ENCODE measurements around the gene RNF141.

Gene RNF141

GRCh38 chr11:10495464-10495786, 45.6 kb downstream of the RNF141 start:
- DNase-seq: no peak

- no peak for DNase-seq
Measured at GRCh38 chr11:10494636-10495463, 46.1 kb downstream of the RNF141 start.

GRCh38 chr11:10493041-10493663, 47.8 kb downstream of the RNF141 start:
- no peak for DNase-seq

GRCh38 chr11:10492084-10492483, 48.9 kb downstream of the RNF141 start:
- no peak for DNase-seq

GRCh38 chr11:10490398-10491241, 50.4 kb downstream of the RNF141 start:
- peak; percentile 80 for DNase-seq

- no peak for DNase-seq
Measured at GRCh38 chr11:10490032-10490397, 51.0 kb downstream of the RNF141 start.

GRCh38 chr11:10488934-10489691, 51.9 kb downstream of the RNF141 start:
- no peak for DNase-seq

GRCh38 chr11:10488121-10488933, 52.7 kb downstream of the RNF141 start:
- DNase-seq: no peak

- no peak for DNase-seq
Measured at GRCh38 chr11:10487002-10487647, 53.9 kb downstream of the RNF141 start.

- DNase-seq: no peak
Measured at GRCh38 chr11:10486161-10486840, 54.7 kb downstream of the RNF141 start.

GRCh38 chr11:10485646-10486045, 55.3 kb downstream of the RNF141 start:
- no peak for DNase-seq

- no peak for DNase-seq
Measured at GRCh38 chr11:10484461-10485180, 56.4 kb downstream of the RNF141 start.

GRCh38 chr11:10483584-10483983, 57.4 kb downstream of the RNF141 start:
- DNase-seq: no peak

GRCh38 chr11:10483174-10483573, 57.8 kb downstream of the RNF141 start:
- no peak for DNase-seq

GRCh38 chr11:10481560-10482349, 59.2 kb downstream of the RNF141 start:
- no peak for DNase-seq

GRCh38 chr11:10480760-10481159, 60.2 kb downstream of the RNF141 start:
- DNase-seq: no peak

- no peak for DNase-seq
Measured at GRCh38 chr11:10480026-10480425, 61.0 kb downstream of the RNF141 start.

- no peak for DNase-seq
Measured at GRCh38 chr11:10478574-10479550, 62.1 kb downstream of the RNF141 start.
